Activated CD8-positive, alpha-beta memory T cell treated with anti-CD3 and anti-CD28 coated beads for 48 hours (primary cell): Measurements from ENCODE around the gene MTA3.
A peak's percentile ranks its signal among the peaks of the same experiment; 100 is the strongest.

Experiments
- DNase-seq, 3 experiments: peaks; one replicate each; pipeline ENCODE4 v3.0.0-alpha.2; 2020; ENCODE audit warnings: low read depth in 2 of 3, low spot score in 2 of 3

The MTA3 gene

GRCh38 chr2:42658306-42658705 lies 89.9 kb downstream of the MTA3 start:
- no peak for DNase-seq

GRCh38 chr2:42659609-42660008 lies 91.2 kb downstream of the MTA3 start:
- no peak for DNase-seq

GRCh38 chr2:42663106-42663780 lies 94.8 kb downstream of the MTA3 start:
- peak in 2 of 3 experiments; percentile 4 to 8 for DNase-seq

GRCh38 chr2:42663828-42664227 lies 95.4 kb downstream of the MTA3 start:
- DNase-seq: no peak

- no peak for DNase-seq
These were observed 105.7 kb downstream of the MTA3 start for GRCh38 chr2:42673989-42674579.

- DNase-seq: no peak
These were observed 107.4 kb downstream of the MTA3 start for GRCh38 chr2:42675815-42676214.

- no peak for DNase-seq
These were observed 116.9 kb downstream of the MTA3 start for GRCh38 chr2:42685303-42685702.

DNA sequence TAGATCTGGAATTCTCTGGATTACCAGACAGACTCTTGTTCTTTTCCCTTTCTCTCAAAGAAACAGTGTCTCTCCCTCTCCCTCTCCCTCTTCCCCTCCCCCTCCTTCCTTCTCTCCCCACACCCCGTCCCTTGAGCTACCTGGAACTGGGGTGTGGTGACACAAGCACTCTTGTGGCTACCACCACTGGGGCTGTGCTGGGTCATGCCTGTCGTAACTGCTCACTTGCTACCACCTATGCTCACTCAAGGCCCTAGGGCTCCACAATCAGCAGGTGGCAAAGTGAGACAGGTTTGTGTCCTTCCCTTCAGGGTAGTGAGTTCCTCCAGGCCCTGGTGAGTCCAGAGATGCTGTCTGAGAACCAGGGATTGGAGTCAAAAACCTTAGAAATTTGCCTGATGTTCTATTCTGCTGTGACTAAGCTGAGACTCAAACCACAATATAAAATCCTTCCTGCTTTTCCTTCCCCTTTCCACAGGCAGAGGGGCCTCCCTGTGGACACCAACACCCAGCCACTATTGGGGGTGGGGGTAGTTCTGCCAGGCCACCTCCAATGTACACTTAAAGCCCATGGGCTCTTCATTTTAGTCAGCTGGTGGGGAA lies 124.7 kb downstream of the MTA3 start:
- no peak for DNase-seq

DNA sequence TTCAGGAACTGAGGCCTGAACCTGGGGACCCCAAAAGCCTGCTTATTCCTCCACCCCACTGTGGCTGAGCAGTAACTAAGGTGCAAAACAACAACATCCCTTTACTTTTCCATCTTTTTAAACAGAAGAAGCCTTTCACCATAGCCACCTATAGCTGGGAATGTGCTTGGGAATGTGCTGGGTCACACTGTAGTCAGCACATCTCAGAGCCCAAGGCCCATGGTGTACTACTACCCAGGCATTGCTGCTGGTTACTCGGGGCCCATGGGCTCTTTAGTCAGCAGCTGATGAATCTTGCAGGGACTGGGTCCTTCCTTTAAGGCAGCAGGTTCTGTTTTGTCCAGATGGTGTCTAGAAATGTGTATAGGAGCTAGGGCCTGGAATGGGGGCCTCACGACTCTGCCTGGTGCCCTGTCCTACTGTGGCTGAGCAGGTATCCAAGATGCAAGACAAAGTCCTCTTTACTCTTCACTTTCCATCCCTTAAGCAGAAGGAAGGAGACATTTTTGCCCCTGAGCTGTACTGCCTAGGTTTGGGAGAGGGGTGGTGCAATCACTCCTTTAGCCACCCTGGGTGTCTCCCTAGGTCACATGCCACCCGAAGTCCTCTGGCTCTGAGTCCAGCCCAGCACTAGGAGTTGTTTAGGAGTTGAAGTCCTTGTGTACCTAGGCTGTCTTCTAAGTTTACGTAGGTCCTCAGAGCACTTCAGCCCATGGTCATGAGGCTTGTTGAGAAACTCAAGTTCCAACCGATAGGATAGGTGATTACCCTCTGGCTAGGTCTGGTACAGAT lies 125.5 kb downstream of the MTA3 start:
- DNase-seq: no peak

DNA sequence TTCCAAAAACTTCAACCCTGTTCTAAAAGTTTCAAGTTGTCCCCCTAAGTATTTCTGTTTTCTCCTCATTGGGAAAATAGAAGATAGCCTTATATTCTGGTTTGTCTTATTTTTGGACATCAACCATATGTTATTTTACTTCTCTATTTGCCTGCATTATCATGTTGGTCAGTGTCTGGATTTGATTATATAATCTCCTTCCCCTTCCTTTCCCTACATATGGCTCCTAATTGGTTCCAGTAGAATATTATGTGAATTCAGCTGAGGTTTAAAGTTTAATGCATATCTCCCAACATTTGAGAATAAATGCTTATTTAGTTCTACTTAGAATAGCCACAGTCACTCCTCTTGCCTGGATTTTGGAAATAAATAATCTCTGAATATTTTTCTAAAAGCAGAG lies 128.6 kb downstream of the MTA3 start:
- no peak for DNase-seq

- DNase-seq: no peak
These were observed 130.5 kb downstream of the MTA3 start for GRCh38 chr2:42698940-42699339.

DNA sequence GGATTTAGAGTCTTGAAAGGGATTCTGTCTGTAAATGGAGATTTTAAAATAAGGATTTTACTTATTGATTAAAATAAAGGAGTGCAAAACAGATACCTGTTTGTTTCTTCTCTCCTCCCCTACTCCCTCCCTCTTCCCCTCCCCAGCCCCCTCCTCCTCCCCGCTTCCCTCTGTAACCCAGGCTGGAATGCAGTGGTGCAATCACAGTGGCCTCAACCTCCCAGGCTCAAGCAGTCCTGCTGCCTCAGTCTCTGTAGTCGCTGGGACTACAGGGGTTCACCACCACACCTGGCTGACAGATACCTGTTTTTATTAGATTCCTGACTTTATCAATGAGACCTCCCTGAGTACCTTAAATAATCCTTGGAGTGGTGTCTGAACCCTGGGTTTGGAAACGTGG lies 138.4 kb downstream of the MTA3 start:
- no peak for DNase-seq

DNA sequence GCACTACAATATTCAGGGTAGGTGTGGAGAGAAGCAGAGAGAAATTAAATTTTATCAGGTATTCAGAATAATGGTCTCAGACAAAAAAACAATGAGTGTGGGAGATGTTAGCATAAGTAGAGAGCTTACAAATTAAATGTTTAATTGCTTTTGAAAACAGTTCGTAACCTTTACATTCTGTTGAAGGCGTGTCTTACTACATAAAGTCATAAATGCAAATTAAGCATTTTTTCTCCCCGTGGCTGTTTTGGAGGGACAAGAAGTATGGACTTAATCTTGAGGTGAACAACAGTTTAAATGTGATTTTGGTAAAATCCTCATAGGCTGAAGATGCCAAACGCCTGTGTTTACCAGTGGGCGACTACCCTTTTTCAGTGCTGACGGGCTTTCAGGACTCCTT lies 139.7 kb downstream of the MTA3 start:
- no peak for DNase-seq

- DNase-seq: no peak
These were observed 143.5 kb downstream of the MTA3 start for GRCh38 chr2:42711896-42712295.

DNA sequence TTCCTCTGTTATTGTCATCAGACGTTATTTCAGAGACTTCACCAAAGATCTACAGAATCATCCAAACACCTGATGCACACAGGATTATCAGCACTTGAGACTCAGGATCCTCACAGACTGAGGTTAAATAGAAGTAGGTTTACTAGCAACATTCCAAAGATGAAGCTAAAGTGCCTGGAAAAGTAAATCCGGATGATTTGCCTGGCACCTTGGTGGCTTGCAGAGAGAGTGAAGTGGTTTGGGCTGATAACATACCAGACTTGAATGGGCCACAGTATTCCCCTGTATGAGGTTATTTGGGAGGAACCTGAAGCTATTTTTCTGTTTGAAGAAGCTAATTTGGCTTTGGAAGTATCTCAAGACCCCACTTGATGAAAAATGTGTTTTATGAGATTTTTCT lies 144.5 kb downstream of the MTA3 start:
- no peak for DNase-seq

GRCh38 chr2:42713920-42714319 lies 145.5 kb downstream of the MTA3 start:
- DNase-seq: no peak

- no peak for DNase-seq
These were observed 146.3 kb downstream of the MTA3 start for GRCh38 chr2:42714686-42715085.

DNA sequence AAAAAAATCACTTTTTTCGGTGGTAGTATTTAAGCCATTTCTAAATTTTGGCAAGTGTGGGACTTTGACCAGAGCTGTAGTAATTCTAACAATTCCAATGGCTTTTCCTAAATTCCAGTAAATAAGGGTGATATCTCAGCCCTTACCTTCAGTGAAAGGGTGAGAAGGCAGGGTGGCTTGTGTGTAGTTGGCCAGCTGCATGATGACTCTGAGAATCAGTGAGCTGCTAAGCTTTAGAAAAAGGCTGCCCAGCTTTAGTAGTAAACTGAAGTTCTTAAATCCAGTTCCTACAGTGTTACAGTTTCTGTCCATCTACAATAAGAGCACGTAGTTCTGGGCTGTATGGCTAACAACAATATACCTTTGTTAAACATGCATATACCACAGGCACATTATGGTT lies 153.5 kb downstream of the MTA3 start:
- DNase-seq: no peak

DNA sequence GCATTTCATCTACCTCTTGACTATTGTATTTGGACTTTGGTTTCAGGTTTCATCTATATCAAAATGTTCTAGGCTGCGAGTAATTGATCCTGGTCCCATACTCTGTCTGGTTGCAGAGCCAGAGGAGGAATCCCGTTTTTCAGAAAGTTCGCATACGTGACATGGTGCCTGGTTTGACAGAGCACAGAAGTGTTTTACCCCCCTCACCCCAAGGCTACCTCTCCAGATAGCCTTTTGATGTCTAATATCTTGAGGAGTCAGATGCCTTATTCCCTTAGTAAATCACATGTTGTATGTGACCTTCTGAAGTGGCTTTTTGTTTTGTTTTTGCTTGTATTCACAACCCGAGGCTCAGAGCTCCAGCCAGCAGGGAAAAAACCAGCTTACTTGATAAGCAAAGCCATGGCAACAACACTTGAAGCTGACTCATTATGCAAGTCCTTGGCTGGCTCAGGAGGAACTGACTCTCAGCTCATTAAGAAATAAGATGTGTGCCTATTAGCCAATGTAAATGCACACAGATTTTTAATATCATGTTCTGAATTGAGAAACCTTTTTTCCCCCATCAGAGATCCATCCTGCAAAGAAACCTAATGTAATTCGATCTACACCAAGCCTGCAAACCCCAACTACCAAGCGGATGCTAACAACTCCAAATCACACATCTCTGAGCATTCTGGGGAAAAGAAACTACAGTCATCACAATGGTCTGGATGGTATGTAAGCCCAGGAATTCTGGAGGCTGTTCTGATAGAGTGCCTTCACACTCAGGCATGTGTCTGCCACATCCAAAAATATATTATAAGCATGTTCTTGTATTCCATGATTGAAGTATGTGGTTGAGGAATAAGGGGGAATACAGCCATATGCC lies 154.1 kb downstream of the MTA3 start:
- DNase-seq: no peak

DNA sequence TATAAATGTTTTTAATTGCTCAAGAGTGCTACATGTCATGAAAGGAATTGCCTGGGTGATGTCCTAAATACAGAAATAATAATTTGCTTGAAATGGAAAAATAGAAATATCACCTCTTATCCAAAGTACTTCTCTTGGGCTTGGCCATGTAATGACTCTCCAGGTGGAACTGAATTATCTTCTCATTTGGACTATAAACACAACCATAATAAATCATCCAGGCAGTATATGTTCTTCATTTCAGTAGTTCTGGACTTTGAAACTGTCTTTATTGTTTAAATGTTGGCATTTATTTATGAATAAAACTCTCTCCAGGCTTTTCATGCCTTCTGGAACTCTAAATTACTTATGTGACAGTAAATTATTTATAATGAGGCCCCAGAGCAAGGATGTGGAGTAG lies 155.0 kb downstream of the MTA3 start:
- no peak for DNase-seq

DNA sequence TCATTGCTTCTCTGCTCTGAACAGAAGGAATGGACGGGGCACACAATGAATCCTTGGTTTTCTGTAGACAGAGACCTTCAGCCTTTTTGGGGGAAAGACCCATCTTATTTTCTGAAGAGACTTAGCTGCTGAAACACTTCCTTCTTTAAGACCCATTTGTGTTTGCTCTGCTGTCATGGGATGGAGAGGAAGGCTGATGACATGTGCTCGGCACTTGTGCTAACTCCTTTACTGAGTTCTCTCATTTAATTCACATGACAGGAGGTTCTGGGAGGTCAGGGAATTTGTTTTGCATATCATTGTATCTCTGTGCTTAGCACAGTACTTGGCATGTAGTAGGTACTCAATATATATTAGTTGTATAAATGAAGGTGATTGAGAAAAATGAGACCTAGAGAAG lies 156.5 kb downstream of the MTA3 start:
- no peak for DNase-seq
